Activated CD4-positive, alpha-beta T cell treated with anti-CD3 and anti-CD28 coated beads, Interleukin-2, amount 50 U/mL, for 16 hours (primary cell): ENCODE measurements around the gene PNKP.
A peak's percentile ranks its signal among the peaks of the same experiment; 100 is the strongest.

Experiments used
- DNase-seq: peaks from one replicate; pipeline ENCODE4 v3.0.0-alpha.2; 2020

PNKP gene

GRCh38 chr19:49874503-49875157 is 7.3 kb upstream of the PNKP start:
- no peak for DNase-seq

- DNase-seq = no peak
Observed at GRCh38 chr19:49873834-49874233, 6.5 kb upstream of the PNKP start.

DNA sequence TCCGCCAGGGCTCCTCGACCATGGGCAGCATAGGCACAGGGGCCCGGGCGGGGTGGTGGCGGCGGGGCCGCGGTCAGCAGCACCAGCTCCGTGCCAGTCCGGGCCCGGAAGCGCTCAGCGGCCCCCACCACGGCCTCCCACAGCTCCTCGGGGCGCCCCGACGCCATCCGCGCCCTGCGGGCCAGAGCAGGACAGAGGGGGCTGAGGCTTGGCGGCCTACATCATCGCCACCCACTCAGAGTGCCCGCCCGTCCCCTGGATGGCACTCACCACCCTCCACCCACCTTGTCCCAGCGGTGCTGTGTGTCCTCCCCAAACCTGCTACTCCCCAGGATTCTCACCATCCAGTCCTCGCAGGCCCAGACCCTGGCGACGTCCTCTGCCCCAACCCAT is 5.7 kb upstream of the PNKP start:
- DNase-seq = no peak

DNA sequence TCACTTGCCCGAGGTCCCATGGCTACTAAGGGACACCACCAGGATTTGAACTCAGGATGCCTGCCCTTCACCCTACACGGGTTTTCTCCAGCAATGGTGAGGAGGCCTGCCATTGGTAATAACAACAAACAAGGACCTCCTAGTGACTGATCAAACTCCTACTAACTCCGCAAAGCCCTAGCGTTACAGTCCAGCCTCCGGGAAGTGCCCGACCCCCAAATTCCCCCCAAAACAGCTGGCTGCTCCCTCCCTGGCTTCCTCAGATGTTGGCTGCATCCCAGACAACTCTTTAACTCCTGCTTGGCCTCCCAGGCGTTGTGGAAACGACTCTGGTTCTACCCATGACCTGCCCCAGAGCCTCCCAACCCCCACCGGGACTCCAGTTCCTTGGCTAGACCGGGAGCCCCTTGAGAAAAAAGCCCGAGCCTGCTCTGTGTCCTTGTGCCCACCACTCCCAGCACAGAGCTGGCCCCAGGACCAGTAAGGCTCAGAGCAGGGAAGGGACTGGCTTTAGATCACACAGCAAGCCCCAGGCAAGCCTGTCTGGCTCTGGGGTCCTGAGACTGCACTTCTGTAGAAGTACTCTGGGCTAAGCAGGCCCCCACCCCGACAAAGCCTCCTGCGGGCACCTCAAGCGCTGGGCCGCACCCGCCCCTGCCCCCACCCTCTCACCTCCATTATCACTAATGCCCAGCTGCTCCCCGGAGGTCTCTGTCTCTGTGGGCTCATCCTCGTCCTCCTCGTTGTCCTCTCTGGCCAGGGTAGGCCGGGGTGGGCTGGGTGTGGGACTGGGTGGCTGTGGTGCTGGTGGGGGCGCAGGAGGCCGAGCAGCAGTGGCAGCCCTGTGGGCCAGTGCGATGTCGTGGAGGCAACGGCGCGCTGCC is 5.1 kb upstream of the PNKP start:
- DNase-seq = no peak

- DNase-seq = no peak
Observed at GRCh38 chr19:49871349-49871985, 4.1 kb upstream of the PNKP start.

DNA sequence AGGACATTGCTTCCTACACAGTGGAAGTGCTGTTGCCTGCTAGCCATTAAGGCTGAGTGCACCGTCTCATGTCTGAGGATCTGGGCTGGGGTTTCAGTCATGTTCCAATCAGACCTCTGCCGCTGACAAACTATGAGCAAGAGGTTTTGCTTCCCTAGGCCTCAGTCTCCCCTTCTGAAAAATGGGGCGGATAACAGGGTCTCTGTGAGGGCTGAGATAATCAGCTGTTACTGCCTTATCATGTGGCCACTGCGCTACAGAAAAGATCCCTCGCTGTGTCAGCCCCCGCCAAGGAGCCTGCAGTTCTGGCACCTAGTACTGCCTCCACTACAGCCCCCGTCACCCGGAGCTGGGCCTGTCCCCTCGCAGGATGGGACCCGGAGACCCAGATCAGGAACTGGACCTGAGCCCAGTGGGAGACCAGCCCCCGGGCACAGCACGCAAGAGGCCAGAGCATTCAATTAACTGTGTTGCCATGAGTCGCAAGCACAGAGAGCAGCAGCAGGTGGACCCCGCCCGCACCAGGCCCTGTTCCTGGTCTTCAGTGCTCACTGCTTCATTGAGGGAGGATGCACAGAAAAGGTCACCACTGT is 3.0 kb upstream of the PNKP start:
- no peak for DNase-seq

- DNase-seq = peak; percentile 99
Observed at GRCh38 chr19:49869484-49870308, 2.3 kb upstream of the PNKP start.

- DNase-seq = no peak
Observed at GRCh38 chr19:49869009-49869483, 1.7 kb upstream of the PNKP start.

DNA sequence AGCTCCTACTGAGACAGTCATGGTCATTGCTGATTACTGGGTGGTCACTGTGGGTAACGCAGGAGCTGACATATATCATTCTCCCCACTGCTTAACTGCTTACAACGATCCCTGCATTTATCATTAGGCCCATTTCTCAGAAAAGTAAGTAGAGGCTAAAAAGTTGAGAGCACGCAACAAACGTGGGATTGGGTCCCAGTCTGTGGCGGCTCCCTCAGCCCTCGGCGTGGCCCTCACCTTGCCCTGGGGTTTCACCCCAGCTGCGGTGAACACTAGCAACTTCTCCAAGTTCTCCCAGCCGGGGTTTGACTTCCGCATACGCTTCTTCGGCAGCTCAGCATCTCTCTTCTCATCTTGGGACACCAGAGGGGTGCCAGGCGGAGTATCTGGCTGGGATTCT is 2.5 kb downstream of the PNKP start:
- no peak for DNase-seq

DNA sequence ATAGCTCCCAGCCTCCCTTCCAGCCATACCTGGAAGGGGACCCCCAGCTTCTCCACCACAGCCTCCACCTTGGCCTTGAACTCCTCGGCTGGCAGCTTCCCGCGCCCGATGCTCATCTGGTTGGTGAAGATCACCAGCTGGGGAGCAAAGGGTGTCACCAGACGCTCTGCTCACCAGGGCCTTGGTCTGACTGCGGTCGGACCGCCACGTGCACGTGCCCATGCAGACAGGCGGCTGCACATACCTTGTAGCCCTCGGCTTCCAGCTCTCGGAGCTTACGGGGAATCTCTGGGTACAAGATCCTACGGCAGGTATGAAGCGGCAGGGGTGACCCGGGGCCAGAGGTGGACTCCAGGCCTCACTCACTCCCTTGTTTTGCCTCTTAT is 3.4 kb downstream of the PNKP start:
- no peak for DNase-seq

DNA sequence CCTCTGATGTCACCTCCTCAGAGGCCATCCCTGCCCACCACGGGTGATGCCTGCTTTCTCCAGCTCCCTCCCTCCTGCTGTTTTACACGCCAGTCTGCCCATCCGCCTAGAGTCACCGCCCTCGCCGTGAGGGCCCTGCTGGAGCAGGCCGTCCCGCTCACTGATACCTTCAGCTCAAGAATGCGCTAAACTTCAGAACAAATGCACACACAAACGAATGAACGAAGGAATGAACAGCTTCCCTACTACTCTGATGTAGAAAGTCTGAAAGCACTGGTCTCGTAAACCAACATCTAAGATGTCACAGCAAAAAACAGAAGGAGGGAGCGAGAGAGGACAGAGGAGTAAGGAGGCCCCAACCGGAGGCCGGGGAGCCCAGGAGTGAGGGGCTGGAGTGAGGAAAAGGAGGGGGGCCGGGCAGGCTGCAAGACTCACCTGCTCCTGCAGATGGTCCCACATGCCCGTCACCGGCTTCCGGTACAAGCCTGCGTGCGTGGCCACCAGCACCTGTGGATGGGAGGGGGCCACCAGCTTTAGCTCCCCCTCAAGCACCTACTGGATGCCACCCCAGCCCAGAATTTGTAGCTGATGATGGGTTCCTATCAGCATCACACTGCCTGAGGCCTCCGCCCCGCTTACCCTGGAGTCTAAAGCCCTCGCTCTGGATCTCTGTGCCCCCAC is 4.0 kb downstream of the PNKP start:
- no peak for DNase-seq

DNA sequence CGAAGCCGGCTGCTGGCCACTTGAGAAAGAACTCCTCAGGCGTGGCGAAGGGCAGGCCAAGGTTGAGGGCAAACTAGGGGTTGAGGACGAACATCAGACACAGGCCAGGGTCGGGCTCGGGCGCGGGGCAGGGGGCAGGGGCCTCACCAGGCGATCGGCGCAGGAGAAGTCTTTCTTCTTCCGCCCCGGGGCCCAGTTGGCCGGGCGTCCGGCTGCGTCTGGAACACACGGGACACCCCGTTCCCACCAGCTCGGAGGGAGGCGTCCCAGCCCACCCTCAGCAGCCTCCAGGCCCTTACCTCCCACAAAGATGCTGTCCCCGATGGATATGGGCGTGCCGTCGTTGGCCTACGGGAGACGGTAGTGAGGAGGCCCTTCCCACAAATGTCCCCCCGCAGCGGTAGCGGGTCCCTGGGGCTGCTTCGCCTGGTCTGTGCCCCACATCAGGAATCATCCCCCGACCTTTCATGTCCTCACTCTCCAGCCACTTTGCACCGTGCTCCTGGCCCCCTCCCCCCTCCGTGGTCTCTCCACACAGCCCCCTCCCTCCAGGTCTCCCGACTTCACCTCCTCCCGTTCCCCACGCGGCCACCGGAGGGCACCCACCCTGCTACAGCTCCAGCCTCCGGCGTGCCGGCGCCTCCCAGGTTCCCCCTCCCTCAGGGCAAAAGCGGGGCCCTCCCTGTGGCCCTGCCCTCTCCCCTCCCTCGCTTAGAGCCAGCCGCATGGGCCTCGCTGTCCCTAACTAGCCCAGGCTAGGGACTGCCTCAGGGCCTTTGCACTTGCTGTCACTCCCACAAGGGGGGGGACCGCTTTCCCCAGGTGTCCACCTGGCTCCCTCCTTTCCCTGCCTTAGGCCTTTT is 4.8 kb downstream of the PNKP start:
- DNase-seq = no peak

DNA sequence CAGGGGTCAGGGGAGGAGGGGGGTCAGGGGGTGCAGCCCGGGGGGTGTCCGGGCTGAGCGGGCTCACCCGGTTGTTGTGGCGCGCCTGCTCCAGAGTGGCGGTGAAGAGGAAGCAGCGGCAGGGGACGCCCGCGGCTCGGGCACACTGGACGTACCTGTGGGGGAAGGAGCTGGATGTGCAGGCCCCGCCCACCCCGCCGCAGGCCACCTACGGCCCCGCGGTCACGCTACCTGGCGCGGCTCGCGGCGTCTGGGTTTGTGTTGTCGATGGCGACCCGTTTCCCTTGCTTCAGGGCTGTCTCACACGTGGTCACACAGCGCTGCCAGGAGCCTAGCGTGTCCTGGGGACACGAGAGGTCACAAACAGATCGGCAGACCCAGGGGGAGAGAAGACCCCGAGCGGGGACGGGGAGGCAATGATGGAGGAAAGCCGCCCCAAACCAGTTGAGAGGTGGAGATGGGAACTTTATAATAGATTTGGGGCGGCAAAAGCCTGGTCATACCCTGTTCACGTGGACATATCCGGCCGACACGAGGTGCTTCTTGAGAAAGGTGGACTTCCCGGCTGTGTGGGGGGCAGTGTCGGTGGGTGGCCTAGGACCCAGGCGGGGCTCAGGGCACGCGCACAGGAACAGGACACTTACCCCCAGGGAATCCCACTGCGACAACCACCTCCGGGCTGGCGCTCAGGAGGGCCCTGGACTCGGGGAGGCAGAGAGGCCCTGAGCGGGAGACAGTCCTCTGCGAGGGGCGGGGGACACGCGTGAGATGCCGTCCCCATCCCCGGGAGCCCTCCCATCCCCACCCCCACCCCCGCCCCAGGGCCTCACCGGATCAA is 5.6 kb downstream of the PNKP start:
- no peak for DNase-seq

GRCh38 chr19:49861107-49861506 is 6.3 kb downstream of the PNKP start:
- no peak for DNase-seq

DNA sequence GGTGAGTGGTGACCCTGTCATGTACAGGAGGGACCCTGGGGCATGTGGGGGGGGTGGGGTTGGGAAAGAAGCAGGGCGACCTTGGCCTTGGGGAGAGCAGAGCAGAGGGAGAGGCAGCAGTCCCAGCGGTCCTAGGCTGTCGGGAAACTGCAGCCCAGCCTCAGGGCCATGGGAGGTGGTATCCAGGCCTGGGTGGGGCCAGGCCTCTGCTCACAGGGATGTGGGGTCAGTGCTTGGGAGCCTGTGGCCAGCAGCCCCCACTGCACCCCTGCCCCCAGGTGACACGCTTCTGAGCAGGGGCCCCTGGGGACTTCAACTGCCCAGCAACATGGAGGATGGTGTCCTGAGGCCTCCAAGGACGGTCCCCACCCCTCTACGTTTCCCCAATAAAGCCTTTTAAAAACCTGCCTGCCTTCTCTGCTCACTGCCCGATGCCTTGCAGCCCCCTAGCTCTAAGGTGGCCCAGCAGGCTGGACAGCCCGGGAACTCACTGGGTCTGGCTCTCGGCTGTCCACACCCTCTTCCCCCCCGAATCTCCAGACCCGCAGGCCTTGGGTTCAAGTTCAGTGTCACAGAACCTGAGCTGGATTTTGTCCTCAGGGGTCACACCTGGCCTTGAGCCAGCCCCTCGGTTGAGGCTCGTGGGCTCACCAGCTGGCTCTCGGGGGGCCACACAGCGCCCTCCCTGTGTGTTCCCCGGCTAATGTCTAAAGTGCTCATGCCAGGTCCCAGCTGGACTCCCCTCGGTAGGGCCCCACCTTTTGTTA is 6.9 kb downstream of the PNKP start:
- DNase-seq = no peak

DNA sequence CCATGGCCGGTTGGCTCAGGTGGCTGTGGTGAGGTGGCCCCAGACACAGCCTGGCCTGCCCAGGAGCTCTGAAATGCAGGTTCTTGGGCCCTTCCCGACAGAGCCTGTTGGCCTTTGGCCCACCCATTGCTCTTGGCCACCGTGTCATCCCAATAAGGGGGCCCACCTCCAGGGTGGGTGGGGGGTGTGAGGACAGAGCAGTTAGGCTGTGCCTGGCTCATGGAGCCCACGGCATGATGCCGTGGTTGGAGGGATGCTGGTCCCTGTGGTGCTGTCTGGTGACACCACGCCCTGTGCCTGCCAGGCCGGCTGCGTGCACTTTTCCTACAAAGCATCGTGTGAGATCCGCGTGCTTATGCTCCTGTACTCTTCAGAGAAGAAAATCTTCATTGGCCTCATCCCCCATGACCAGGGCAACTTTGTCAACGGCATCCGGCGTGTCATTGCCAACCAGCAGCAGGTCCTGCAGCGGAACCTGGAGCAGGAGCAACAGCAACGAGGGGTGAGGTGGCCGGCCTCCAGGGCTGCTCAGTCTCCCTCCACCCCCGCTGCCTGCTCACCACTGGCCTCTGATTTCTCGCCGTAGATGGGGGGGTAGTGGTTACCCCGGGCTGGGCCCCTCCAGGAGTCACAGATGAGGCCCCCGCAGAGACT is 7.6 kb downstream of the PNKP start:
- DNase-seq = no peak

GRCh38 chr19:49858088-49858985 is 9.0 kb downstream of the PNKP start:
- DNase-seq = no peak

DNA sequence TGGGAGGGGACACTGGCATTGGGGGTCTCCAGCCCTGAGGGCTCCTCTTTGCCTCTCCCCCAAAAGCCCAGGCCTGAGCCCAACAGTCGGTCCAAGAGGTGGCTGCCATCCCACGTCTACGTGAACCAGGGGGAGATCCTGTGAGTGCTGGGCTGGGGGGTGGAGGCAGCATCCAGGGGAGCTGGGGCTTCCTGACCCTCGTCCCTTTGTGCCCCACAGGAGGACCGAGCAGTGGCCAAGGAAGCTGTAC is 9.6 kb downstream of the PNKP start:
- no peak for DNase-seq
